T-cell (primary cell): Measurements from ENCODE around the gene IGDCC3. TPM values are rescaled to one million over a fixed set of nuclear protein-coding genes. Genes with fewer than 3 reads are reported as not detected.
"Not testable (repeated sequence)": the region's sequence is repeated elsewhere in the genome, so short reads cannot be mapped to it uniquely, and the experiment has no call there.

ENCODE experiments used
- ATAC-seq, 4 experiments: fragments of 200-7000 bp in 3 of 4; fragments of 150-1000 bp in 1 of 4; cut with Tn5 transposase; replicated peaks in 1 of 4; 1 replicate in 3 of 4; 2 replicates in 1 of 4; pipeline ENCODE4 v1.10.0; 2021; ENCODE audit warnings: moderate library complexity in 3 of 4, mild to moderate bottlenecking in 2 of 4, moderate number of reproducible peaks in 1 of 4
- CTCF ChIA-PET, 2 donors: fragments of 300-600 bp; sonication (Branson Sonifier 250); formaldehyde crosslinking; loops; one replicate each; lab custom pipeline; 2022; ENCODE audit warnings: antibody characterized with exemption in 2 of 2; lab: Charles Lee
- POLR2A ChIA-PET, 2 donors: fragments of 300-600 bp; sonication (Branson Sonifier 250); formaldehyde crosslinking; loops; one replicate each; lab custom pipeline; 2022; ENCODE audit warnings: antibody characterized with exemption in 2 of 2; lab: Charles Lee
- DNase-seq, 35 experiments: peaks; one replicate each; pipeline versions ENCODE4 v3.0.0 to v3.0.0-alpha.2; 2013 to 2023
- H3K27ac ChIP-seq: one replicate; pipeline ENCODE4 v1.5.1; 2013; ENCODE audit warnings: low read length
- H3K27me3 ChIP-seq, 2 experiments: replicated peaks in 1 of 2; 1 replicate in 1 of 2; 2 replicates in 1 of 2; pipeline versions ENCODE4 v1.6.1 to v1.7.0; 2013; ENCODE audit warnings: low read length in 1 of 2, mixed read lengths in 1 of 2; ENCODE audit not compliant: control insufficient read depth in 2 of 2, insufficient read depth in 2 of 2; ENCODE audit errors: extremely low read depth in 1 of 2
- H3K36me3 ChIP-seq, 2 donors: 1 replicate in 1 of 2; 2 replicates in 1 of 2; pipeline versions ENCODE4 v1.6.1 to v1.7.0; 2013; ENCODE audit warnings: low read length in 1 of 2; ENCODE audit not compliant: control insufficient read depth in 2 of 2, insufficient read depth in 1 of 2; ENCODE audit errors: extremely low read depth in 1 of 2
- H3K4me1 ChIP-seq, 2 experiments: 1 replicate in 1 of 2; 2 replicates in 1 of 2; pipeline versions ENCODE4 v1.6.1 to v1.7.0; 2013; ENCODE audit warnings: low read length in 2 of 2, mixed read lengths in 1 of 2; ENCODE audit not compliant: insufficient read depth in 2 of 2, control insufficient read depth in 1 of 2; ENCODE audit errors: extremely low read depth in 1 of 2
- H3K4me3 ChIP-seq, 2 donors: 1 replicate in 1 of 2; 2 replicates in 1 of 2; pipeline versions ENCODE4 v1.5.1 to v1.7.0; 2013; ENCODE audit warnings: mild to moderate bottlenecking in 2 of 2, low read length in 1 of 2, moderate library complexity in 1 of 2; ENCODE audit not compliant: control insufficient read depth in 1 of 2; ENCODE audit errors: extremely low read depth in 1 of 2
- H3K9me3 ChIP-seq: 2 replicates; pipeline ENCODE4 v1.7.0; 2013
- H3K27ac Mint-ChIP-seq, 2 donors: one replicate each; pipeline ENCODE4 v1.8.0; 2020 to 2021; ENCODE audit warnings: mild to moderate bottlenecking in 2 of 2, mixed read lengths in 2 of 2
- H3K27me3 Mint-ChIP-seq, 2 donors: one replicate each; pipeline ENCODE4 v1.8.0; 2021 to 2022; ENCODE audit warnings: mixed read lengths in 2 of 2
- H3K36me3 Mint-ChIP-seq: one replicate; pipeline ENCODE4 v1.8.0; 2021; ENCODE audit warnings: mixed read lengths
- H3K4me1 Mint-ChIP-seq, 3 donors: one replicate each; pipeline ENCODE4 v1.8.0; 2020 to 2022; ENCODE audit warnings: mixed read lengths in 3 of 3, mild to moderate bottlenecking in 1 of 3
- H3K4me3 Mint-ChIP-seq, 3 donors: one replicate each; pipeline ENCODE4 v1.8.0; 2020 to 2022; ENCODE audit warnings: mild to moderate bottlenecking in 3 of 3, mixed read lengths in 3 of 3, moderate library complexity in 3 of 3
- H3K9me3 Mint-ChIP-seq, 3 donors: one replicate each; pipeline ENCODE4 v1.8.0; 2020 to 2022; ENCODE audit warnings: mixed read lengths in 3 of 3
- WGBS: methylation state at CpG from one replicate; pipeline ENCODE4 v1.1.5; 2013; ENCODE audit warnings: missing lambda C conversion rate; ENCODE audit not compliant: insufficient coverage; 5-methylcytosine and 5-hydroxymethylcytosine counted together
- total RNA-seq, 35 experiments: library from RNA in 6 of 35; stranded (reverse) in 6 of 35; fragments of 120-200 nt in 1 of 35; gene quantifications; one replicate each; pipeline versions ENCODE4 v1.2.1 to v1.2.4 and lab custom pipeline; 2013 to 2026

Gene IGDCC3
- total RNA-seq, 5 donors from 2014 or later (not counting 1 experiment from before 2014, with no cell fraction given) = 0.06 TPM; not detected in 4

DNA sequence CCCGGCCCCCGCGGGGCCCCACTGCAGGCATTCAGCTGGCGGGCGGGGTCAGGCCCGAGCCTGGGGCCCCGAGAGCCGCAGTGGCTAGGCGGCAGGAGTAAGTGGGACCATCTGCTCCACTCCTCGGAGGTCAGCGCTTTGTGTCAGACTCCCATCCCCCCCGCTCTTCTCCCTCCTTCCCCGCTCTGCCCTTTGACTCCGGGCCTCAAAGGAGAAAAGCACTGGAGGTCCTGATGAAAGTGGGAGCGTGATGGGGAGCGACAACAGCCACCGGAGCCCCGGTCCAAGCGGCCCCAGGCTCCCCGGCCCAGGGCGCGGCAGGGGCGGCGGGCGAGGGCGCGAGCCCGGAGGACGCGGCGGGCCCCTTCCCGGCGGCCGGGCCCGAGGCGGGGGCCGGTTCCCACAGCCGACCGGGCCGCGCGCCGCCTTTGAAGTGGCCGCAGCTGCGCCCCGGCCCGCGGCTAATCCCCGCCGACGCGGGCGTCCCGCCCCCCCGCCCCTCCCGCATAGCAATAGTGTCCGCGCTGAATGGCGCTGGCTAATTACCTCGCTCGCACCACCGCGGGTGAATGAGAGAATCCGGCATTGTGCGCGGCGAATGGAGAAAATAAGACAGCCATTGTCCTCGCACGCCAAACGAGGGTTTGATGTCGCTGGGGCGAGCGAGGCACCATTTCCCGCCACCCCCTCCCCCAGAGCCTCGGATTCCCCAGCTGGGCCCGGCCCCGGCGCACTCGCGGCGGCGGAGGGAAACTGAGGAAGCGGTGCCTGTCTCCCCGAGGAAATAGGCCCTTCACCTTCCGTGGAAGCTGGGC lies 22.4 kb downstream of the IGDCC3 start:
- peak in 1 of 4 experiments; percentile 27 for ATAC-seq
- Histone ChIP-seq H3K4me1 (peaks cover 0 to 11% of the 10 kb centered on the region in 2 experiments), H3K36me3 (no peaks in the 10 kb centered on the region), H3K4me3 (peak overlapping the region; percentile 24 to 48), H3K9me3 (no peaks in the 10 kb centered on the region), H3K27ac (no peak overlapping the region), H3K27me3 (peaks cover 8 to 35% of the 10 kb centered on the region in 2 experiments)
- H3K4me3 Mint-ChIP-seq = peak overlapping the region in 2 of 3 donors; percentile 58 to 75
- peaks cover 0 to 10% (median 6%) of the 10 kb centered on the region in 3 donors for H3K9me3 Mint-ChIP-seq
- 6% methylated on average over 63 of the region's 85 CpGs for WGBS
- DNase-seq = no peak
- ChIA-PET CTCF (no interaction called here), POLR2A (no interaction called here)
- H3K36me3 Mint-ChIP-seq = no peaks in the 10 kb centered on the region
- H3K27ac Mint-ChIP-seq = no peak overlapping the region
- H3K4me1 Mint-ChIP-seq = peaks cover 6 to 8% (median 7%) of the 10 kb centered on the region in 3 donors
- peaks cover 44 to 52% of the 10 kb centered on the region in 2 donors for H3K27me3 Mint-ChIP-seq

DNA sequence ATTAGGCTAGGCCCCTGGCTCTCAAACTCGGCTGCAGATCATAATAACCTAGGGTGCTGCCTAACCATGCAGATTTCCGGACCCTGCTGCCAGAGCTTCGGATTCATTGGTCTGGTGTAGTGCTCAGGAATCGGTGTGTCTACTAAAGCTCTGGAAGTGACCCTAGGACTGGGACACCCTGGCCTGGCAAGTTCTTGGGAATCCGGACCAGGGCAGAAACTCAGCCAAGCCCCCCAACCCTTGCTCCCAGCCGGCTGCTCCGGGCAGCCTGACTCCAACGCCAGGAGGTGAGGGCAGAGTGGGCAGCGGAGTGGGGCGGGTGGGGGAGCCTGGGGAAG lies 23.0 kb downstream of the IGDCC3 start:
- H3K9me3 ChIP-seq = no peaks in the 10 kb centered on the region
- ChIA-PET CTCF (no interaction called here), POLR2A (no interaction called here)
- Mint-ChIP-seq H3K27ac (no peak overlapping the region), H3K27me3 (peaks cover 45 to 54% of the 10 kb centered on the region in 2 donors), H3K9me3 (peaks cover 0 to 10% (median 6%) of the 10 kb centered on the region in 3 donors), H3K36me3 (no peaks in the 10 kb centered on the region), H3K4me3 (peak overlapping the region in 2 of 3 donors; percentile 14 to 28), H3K4me1 (peaks cover 6 to 8% (median 7%) of the 10 kb centered on the region in 3 donors)
- no peaks in the 10 kb centered on the region for H3K36me3 ChIP-seq
- DNase-seq (no peak), ATAC-seq (no peak)
- peaks cover 0 to 11% of the 10 kb centered on the region in 2 experiments for H3K4me1 ChIP-seq
- peaks cover 8 to 39% of the 10 kb centered on the region in 2 experiments for H3K27me3 ChIP-seq
- H3K27ac ChIP-seq = no peak overlapping the region
- WGBS = 88% methylated on average over 10 of the region's 10 CpGs
- H3K4me3 ChIP-seq = no peak overlapping the region

DNA sequence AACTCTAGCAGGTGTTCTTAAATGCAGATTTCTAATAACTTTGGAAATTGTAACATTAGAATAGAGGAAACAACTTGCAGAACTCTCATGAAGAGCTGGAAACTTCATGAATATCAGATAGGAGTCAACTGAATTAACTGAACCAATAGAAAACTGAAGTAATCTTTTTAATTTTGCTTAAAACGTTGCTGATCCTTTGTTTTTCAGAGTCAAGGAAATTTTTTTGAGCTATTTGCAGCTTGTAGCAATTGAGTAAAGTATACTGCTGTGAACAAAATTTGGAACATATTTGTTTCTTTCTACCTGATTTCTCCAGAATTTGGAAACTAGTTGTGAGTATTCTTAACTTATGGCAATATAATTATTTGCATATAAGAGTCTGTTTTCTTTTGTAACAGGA lies 25.8 kb downstream of the IGDCC3 start:
- H3K4me1 Mint-ChIP-seq, H3K27ac Mint-ChIP-seq, H3K36me3 Mint-ChIP-seq, H3K36me3 ChIP-seq, H3K4me3 ChIP-seq, H3K9me3 Mint-ChIP-seq, ATAC-seq, H3K4me3 Mint-ChIP-seq, H3K9me3 ChIP-seq, DNase-seq, POLR2A ChIA-PET, H3K27ac ChIP-seq: not testable (repeated sequence)
- peaks cover 0 to 11% of the 10 kb centered on the region in 2 experiments for H3K4me1 ChIP-seq
- CTCF ChIA-PET = interaction anchor here in 1 of 2 donors (0.6 kb wide), 1 partner anchor 1544 kb away, joined by 8 read pairs; no protein-coding TSS in a partner anchor
- peaks cover 8 to 38% of the 10 kb centered on the region in 2 experiments for H3K27me3 ChIP-seq
- H3K27me3 Mint-ChIP-seq = peaks cover 42 to 55% of the 10 kb centered on the region in 2 donors
- no CpG with 5 or more reads among the region's 1 CpG for WGBS

DNA sequence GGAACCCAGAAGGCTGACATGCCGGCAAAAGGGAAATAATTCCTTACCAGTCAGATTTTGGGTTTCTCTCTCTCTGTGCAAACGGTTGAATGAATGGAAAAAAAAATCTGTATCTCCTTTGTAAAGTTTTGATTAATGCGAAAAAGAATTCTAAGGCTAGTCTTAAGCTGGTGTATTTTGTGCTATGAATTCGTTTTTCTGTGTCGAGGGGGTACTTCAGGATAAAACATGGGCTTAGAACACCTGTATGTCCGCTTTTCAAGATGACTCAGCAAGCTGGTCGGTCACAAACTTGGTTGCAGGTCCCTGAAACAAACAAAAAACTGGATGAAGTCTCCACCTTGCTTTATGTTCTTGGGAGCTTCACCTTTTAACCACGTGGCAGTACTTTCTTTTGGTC lies 28.5 kb downstream of the IGDCC3 start:
- Histone ChIP-seq H3K36me3 (no peaks in the 10 kb centered on the region), H3K4me3 (no peak overlapping the region), H3K4me1 (no peaks in the 10 kb centered on the region), H3K27me3 (peaks cover 2 to 24% of the 10 kb centered on the region in 2 experiments), H3K9me3 (no peaks in the 10 kb centered on the region), H3K27ac (no peak overlapping the region)
- no peak overlapping the region for H3K27ac Mint-ChIP-seq
- DNase-seq = no peak
- no peak overlapping the region for H3K4me3 Mint-ChIP-seq
- H3K9me3 Mint-ChIP-seq = peaks cover 0 to 10% (median 6%) of the 10 kb centered on the region in 3 donors
- no peak for ATAC-seq
- ChIA-PET CTCF (interaction anchor here in 1 of 2 donors (0.9 kb wide), 1 partner anchor 29 kb away, joined by 3 read pairs; no protein-coding TSS in a partner anchor), POLR2A (no interaction called here)
- H3K36me3 Mint-ChIP-seq = no peaks in the 10 kb centered on the region
- H3K27me3 Mint-ChIP-seq = peaks cover 32 to 45% of the 10 kb centered on the region in 2 donors
- WGBS = 57% methylated on average over 5 of the region's 8 CpGs
- H3K4me1 Mint-ChIP-seq = no peaks in the 10 kb centered on the region

DNA sequence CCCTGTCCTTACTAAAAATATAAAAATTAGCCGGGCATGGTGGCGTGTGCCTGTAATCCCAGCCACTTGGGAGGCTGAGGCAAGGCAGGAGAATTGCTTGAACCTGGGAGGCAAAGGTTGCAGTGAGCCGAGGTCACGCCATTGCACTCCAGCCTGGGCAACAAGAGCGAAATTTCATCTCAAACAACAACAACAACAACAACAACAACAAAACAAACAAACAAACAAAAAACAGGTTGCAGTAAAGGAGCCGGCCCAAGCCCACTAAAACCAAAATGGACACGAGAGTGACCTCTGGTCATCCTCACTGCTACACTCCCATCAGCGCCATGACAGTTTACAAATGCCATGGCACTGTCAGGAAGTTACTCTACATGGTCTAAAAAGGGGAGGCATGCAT lies 30.0 kb downstream of the IGDCC3 start:
- H3K36me3 Mint-ChIP-seq, CTCF ChIA-PET, H3K36me3 ChIP-seq, POLR2A ChIA-PET, H3K4me3 ChIP-seq, H3K27ac ChIP-seq, DNase-seq, H3K4me1 ChIP-seq, H3K4me1 Mint-ChIP-seq, H3K9me3 Mint-ChIP-seq, H3K4me3 Mint-ChIP-seq, H3K27ac Mint-ChIP-seq, ATAC-seq, H3K9me3 ChIP-seq: not testable (repeated sequence)
- 85% methylated on average over 4 of the region's 8 CpGs for WGBS
- peaks cover 0 to 21% of the 10 kb centered on the region in 2 experiments for H3K27me3 ChIP-seq
- H3K27me3 Mint-ChIP-seq = peaks cover 21 to 34% of the 10 kb centered on the region in 2 donors

DNA sequence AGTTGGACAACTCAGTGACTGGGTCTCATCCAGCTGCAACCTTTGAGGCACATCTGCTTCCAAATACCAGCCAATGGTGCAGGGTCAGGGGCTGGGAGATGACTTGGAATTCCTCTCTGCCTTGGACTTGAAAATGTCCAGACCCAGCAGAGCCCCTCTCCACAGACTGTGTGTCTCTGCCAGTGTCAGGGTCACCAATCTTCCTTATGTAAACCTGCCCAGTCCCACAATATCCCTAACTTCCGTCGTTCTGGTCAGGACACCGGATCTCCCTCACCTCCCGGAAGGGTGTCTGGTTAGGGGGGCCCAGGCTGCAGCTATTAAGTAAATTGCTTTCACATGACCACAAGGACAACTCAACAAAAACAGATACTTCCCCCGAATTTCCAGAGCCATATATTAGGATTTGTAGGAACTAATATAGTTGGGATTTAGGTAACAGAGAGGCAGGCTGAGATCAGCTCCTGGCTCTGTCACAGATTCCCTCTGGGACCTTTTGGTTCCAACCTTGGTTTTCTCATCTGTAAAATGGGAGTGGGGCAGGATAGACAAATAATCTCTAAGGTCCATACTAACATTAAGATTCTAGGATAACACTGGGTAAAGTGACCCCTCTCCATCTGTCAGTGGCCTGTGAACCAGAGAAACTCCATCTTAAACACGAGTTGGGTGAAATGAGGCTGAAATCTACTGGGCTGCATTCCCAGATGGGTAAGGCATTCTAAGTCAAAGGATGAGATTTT lies 30.8 kb downstream of the IGDCC3 start:
- Histone ChIP-seq H3K27me3 (peaks cover 0 to 24% of the 10 kb centered on the region in 2 experiments), H3K4me3 (no peak overlapping the region), H3K9me3 (no peaks in the 10 kb centered on the region), H3K27ac (no peak overlapping the region), H3K36me3 (no peaks in the 10 kb centered on the region), H3K4me1 (no peaks in the 10 kb centered on the region)
- no peak overlapping the region for H3K27ac Mint-ChIP-seq
- H3K36me3 Mint-ChIP-seq = no peaks in the 10 kb centered on the region
- WGBS = no CpG with 5 or more reads among the region's 6 CpGs
- no peak overlapping the region for H3K4me3 Mint-ChIP-seq
- H3K4me1 Mint-ChIP-seq = no peaks in the 10 kb centered on the region
- peaks cover 0 to 3% (median 0%) of the 10 kb centered on the region in 3 donors for H3K9me3 Mint-ChIP-seq
- ChIA-PET CTCF (no interaction called here), POLR2A (no interaction called here)
- peaks cover 20 to 29% of the 10 kb centered on the region in 2 donors for H3K27me3 Mint-ChIP-seq
- ATAC-seq (no peak), DNase-seq (no peak)
